Ovary (tissue), 3 donors: ENCODE results near the gene N4BP2L1.

Source experiments
- POLR2A ChIP-seq: fragments of 450-650 bp; IDR thresholded peaks from one replicate; pipeline ENCODE4 v1.6.1; 2017; ENCODE audit warnings: antibody characterized with exemption, mild to moderate bottlenecking, moderate library complexity
- TF ChIP-seq, protein P1 (sequence below), 3 donors: fragments of 450-650 bp in 2 of 3; fragments of 200-600 bp in 1 of 3; IDR thresholded peaks; one replicate each; pipeline versions ENCODE4 v1.5.1 to v1.8.0; 2016 to 2022; ENCODE audit warnings: antibody characterized with exemption in 3 of 3, mild to moderate bottlenecking in 1 of 3
- donor health status: DM: no; HTN: no; CAD: no.

- TF ChIP-seq, protein P1, sequence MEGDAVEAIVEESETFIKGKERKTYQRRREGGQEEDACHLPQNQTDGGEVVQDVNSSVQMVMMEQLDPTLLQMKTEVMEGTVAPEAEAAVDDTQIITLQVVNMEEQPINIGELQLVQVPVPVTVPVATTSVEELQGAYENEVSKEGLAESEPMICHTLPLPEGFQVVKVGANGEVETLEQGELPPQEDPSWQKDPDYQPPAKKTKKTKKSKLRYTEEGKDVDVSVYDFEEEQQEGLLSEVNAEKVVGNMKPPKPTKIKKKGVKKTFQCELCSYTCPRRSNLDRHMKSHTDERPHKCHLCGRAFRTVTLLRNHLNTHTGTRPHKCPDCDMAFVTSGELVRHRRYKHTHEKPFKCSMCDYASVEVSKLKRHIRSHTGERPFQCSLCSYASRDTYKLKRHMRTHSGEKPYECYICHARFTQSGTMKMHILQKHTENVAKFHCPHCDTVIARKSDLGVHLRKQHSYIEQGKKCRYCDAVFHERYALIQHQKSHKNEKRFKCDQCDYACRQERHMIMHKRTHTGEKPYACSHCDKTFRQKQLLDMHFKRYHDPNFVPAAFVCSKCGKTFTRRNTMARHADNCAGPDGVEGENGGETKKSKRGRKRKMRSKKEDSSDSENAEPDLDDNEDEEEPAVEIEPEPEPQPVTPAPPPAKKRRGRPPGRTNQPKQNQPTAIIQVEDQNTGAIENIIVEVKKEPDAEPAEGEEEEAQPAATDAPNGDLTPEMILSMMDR (IDR thresholded peaks at IDR 0.05): no peak
- TF ChIP-seq POLR2A: no peak
Observed at GRCh38 chr13:32456591-32456990, 28.7 kb upstream of the N4BP2L1 start.
